Hair follicle dermal papilla cell (primary cell): ENCODE results near the gene GNB1L. TPM values are rescaled to one million over a fixed set of nuclear protein-coding genes. Genes with fewer than 3 reads are reported as not detected.

Experiments
- total RNA-seq: library from RNA; depleted of rRNA; stranded (reverse); fragments of >200 nt; gene quantifications from 2 replicates; pipeline ENCODE4 v1.2.3, GENCODE V29; 2012

GNB1L gene
- 7.1 and 10.1 TPM in 2 replicates for total RNA-seq

GRCh38 chr22:19854778-19855503, at the start of gene GNB1L, which contains the start of gene RTL10:
Gene GNB1L, minus strand, starts transcription at chr22:19854874. Its CDS starts 33,519 bp downstream, at chr22:19821355.
Gene RTL10, minus strand, starts transcription at chr22:19854874. Its CDS starts 2,613 bp downstream, at chr22:19852261.

GRCh38 chr22:19760058-19760950, 94.4 kb downstream of the GNB1L start, which contains the start of gene TBX1:
Gene TBX1, plus strand, starts transcription at chr22:19760778. Its CDS starts 66 bp downstream, at chr22:19760844.

Other genes with a start within 250 kb of the GNB1L start
- gene SEPTIN5, start 140.4 kb downstream of the GNB1L start, total RNA-seq = 43.6 and 47.7 TPM in 2 replicates
- 4.3 and 5.0 TPM in 2 replicates for gene GP1BB, start 131.3 kb downstream of the GNB1L start, total RNA-seq
- 0.16 TPM in 1 of 2 replicates, not detected in the other for gene TBX1, start 94.1 kb downstream of the GNB1L start, total RNA-seq
- 38.8 and 40.0 TPM in 2 replicates for gene RTL10, start within 50 bp of the GNB1L start, total RNA-seq
- 203 and 254 TPM in 2 replicates for gene COMT, start 86.9 kb upstream of the GNB1L start, total RNA-seq
- 19.6 and 27.0 TPM in 2 replicates for gene TXNRD2, start 86.9 kb upstream of the GNB1L start, total RNA-seq
- gene ARVCF, start 161.9 kb upstream of the GNB1L start, total RNA-seq = 4.5 and 6.1 TPM in 2 replicates
- gene TANGO2, start 166.2 kb upstream of the GNB1L start, total RNA-seq = 59.6 and 69.5 TPM in 2 replicates
- 25.9 and 39.1 TPM in 2 replicates for gene DGCR8, start 225.4 kb upstream of the GNB1L start, total RNA-seq